ENCODE data around the gene IDH3A.

- TF ChIP-seq CTCF (IDR thresholded peaks at IDR 0.05) (no peak), POLR2A (IDR thresholded peaks at IDR 0.05) (no peak)
Measured at GRCh38 chr15:78167227-78167888, 18.2 kb downstream of the IDH3A start.

All from thyroid gland (tissue), 4 donors.